Fibroblast of skin of left quadriceps (primary cell): ENCODE results near the gene PHYHIPL.

Experiments used
- DNase-seq, 2 experiments: peaks; one replicate each; pipeline ENCODE4 v3.0.0-alpha.2; 2013; ENCODE audit warnings: low read depth in 2 of 2

Gene PHYHIPL

DNA sequence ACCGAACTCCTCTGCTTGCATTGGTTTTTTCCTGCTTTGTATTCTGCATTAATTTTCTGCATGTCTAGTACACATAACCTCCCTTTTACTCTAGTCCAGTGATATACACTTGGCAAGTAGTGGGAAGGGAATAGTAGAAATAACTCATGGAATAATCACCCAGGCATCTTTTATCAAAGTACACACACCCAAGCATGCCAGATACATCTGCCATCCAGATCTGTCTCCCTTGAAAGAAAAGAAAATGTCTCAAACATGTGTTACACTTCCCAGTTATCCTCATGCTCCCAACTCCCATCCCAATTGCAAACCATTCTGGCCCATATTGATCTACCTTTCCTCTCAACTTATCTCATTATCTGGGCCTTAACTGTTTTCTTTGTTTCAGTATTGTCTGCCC lies 79.0 kb downstream of the PHYHIPL start:
- no peak for DNase-seq

DNA sequence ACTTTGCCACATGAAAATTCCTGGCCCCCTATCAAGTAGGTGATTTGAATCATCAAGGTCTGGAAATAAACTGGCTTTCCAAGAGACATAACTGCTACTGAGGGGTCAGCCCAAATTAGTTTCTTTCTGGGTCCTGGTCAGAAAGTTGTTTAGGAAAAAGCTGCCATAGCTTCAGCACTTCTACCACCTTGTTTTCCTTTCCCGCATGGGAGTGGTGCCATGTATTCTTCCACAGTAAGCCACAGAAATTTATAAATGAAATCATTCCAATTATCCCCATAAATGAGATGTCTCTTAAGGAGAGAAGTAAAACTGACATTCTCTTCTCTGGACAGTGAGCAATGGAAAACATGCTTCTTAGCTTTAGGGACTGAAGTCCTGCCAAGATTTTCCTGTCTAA lies 80.8 kb downstream of the PHYHIPL start:
- DNase-seq = no peak

DNA sequence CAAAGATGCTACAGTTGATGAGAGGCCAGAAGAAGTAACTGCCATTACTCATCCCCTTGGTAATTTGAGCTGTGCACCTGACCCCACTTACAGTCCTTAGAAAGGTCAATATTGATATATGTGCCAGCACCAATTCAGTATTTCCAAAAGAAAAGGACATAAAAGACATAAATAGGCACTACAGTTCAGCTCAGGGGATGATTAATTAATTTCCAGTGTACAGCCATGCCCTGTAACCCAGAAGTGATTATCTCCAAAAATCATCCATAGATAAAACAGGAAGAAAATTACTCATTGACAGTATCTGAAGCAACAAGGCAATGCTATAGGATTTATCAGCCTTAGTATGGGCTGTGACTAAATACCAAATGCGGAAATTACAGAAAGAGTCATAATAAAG lies 82.4 kb downstream of the PHYHIPL start:
- DNase-seq = no peak

DNA sequence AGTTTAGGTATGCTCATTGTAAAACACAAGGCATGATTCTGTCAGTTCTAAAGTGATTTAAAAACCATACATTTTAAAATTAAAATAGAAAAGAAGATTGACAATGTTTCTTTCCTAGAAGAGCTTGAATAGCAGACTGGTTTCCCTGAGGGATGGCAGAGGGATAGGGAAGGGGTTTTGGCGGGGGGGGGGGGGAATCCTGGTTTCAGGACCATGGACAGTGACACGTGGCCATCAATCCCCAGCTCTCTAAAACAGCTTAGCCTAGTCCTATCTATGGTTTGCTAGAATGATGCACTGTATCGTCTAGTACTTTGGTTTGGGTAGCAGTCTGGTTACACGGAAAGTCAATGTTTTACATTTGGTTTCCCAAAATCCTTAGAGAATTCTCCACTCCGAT lies 88.7 kb downstream of the PHYHIPL start:
- no peak for DNase-seq

DNA sequence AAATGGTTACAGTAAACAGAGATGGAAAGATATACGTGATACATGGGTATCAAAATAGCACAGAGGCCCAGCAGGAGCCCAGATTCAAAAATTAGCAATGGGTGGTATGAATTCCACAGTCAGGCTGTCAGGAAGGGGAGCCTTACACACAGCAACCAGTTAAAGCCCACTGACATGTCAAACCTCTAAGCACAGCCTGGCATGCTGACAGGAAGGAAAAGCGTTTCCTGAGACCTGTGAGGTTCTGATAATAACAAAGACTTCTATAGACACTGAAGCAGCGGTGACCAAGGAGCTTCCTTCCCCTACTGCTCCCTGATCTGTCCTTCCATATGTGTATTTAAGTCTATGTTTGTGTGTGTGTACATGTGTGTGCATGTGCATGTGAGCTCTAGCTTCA lies 89.9 kb downstream of the PHYHIPL start:
- no peak for DNase-seq

DNA sequence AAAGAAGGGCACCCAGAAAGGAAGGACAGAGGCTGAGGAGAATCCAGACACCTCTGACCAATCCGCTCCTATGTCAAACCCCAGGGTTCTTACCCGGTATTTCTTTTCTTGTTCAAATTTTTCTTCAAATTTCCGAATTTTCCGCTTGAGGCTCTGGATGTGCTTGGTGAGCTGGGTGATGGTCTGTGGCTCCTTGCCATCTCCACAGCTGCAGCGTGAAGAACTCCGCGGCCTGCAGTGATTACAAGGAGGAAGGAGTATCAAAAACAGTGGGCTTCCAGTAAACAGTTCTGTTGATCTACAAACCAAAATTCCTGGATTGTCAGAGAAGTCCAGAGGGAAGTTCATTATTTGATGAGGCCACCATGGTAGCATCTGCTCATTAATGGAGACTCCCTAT lies 92.0 kb downstream of the PHYHIPL start:
- DNase-seq = no peak

DNA sequence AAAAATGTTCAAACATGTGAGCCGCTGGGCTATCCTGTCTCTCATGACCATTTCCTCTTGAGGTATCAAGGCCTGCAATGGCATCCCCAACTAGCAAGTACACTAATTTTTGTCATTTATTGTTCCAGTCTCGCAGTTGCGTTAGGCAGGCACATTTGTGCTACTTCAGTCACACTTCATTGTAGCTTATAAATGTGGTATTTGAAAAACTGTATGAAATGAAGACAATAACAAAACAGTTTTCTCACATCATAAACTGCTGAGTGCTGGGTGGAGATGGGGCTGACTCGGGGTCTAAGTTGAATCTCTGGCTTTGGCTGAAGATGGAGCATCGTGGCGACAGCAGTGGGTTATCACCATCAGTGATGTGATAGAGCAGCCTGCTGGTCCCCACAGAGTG lies 93.2 kb downstream of the PHYHIPL start:
- DNase-seq = no peak

DNA sequence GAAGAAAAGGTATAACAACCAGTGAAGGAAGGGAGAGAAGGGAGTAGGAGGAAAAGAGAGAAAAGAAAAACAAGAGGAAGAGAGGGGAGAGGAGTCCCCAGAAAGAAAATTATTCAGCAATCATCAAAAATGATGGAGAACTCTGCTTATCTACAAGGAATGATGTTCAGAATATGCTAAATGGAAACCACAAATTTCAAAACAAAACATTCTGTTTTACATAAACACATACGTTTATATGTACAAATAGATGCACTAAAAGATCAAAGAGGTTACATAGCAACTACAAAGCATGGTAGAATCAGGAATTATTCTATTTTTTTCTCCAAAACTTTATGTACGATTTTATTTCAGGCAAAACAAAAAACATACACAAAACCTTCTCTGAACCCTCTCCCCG lies 94.0 kb downstream of the PHYHIPL start:
- no peak for DNase-seq

DNA sequence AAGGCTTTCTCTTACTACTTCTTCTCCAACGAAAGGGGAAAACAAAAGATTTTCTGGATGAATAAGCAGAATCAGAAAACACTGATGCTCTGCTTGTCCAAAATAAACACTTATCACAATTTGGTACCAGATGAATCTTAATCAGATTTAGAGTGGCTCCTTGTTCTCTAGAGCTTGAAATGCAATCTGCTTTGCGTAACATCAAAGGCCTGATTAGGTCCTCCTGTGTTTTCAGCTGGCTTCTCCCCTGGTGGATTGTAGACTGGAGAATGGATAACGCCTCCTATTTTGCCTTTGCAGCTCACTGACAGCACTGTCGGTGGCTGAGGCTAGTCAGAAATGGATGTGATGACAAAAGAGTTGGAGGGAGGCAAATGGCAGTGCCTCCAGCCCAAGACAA lies 94.7 kb downstream of the PHYHIPL start:
- DNase-seq = no peak

DNA sequence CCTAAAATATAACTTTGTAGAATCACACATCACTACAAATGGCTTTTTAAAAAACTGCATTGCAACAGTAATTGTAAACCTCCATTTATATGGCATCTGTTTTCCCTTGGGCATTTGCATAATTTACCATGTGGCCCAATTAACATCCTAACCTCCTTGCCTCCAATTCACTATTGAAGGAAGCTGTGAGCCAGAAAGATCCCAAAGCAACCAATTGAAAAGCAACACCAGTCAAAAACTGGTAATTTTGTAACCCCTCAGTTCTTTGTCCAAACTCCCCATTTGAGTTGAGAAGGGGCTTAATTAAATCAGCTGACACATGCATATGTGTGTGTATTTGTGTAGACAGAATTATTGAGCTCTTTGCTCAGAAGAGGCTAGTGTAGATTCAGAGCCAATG lies 95.6 kb downstream of the PHYHIPL start:
- DNase-seq = no peak

DNA sequence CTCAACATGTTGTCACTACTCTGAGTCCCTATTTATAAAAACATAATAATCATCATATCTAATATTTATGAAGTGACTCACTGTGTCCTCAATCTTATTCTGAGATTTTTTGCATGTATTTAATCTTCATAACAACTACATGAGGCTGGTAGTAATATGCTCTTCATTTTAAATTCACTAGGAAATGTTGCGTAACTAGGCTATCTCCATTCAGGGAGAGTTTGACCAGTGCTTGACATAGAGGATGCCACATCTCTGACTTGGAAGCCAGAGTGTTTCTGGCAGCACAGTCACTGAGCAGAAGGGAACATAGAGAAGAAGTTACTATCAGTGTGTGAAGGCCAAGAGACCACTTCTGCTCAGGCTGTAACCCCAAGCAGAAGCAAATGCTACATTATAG lies 97.0 kb downstream of the PHYHIPL start:
- DNase-seq = no peak

DNA sequence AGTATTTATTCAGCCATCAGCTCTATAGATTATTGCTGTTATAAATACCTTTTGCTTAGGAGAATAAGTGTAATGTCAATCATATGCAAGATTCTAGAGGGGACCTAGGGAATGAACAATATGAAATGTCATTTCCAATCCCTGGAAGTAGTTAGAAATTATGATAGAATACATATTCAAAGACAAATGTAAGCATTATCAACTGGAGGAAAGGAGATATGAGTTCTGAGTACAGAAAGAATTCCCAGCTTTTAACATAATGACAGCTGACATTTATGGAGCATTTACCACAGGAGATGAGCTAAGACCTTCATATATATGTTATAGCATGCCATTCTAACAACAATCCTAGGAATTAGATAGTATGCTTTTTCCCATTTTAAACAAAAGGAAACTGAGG lies 99.7 kb downstream of the PHYHIPL start:
- no peak for DNase-seq

DNA sequence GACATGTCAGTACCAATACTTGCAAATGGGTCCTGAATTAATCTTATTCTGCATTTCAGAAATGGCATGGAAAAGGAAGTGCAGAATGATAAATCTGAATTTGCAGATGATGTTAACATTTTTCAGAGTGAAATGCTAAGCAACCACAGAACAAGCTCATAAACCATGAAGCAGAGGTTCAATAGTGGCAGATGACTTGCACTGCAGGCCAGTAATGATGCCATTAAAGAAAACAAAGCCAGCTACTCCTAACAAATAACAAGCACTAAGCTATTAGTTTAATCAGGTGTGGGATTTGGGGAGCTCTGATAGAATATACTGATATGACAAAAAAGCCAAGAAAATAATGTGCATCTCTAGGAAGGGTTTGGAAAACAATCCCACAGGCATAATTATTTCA lies 100.5 kb downstream of the PHYHIPL start:
- no peak for DNase-seq

DNA sequence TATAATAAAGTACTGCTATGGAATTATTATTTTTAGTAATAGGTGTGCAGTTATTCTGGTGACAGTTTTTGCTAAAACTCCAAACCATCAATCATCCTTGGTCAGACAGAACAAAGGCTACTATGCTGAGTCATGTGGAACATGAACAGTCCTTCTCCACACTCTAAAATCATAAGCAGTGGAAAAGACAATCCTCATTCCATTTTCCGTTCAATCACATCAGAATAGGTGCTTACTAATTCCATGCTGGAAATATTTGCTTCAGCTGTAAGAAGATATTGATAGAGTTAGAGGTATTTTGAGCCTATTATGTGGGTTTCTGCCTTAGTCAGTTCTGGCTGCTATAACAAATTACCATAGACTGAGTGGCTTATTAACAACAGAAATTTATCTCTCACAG lies 103.0 kb downstream of the PHYHIPL start:
- DNase-seq = no peak

DNA sequence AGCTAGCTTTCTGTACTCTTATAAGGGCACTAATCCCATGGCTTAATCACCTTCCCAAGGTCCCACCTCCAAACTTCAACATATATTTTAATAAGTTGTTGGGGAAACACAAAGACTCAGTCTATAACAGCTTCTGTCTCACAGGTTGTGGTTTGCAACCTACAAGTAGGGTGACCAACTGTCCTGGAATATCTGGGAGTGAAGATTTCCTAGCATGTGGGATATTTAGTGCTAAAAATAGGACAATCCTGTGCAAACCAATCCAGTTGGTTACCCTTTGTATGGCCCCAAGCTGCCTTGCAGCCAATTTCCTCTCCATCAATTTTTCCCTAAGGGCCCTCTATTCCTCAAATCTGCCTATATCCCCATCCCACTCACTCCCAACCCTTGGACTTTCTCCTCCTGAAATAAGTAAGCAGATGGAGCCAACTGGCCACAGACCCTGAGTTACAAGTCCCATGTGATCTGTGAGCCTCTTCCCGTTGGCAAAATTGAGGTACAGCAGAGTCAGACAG lies 103.6 kb downstream of the PHYHIPL start:
- no peak for DNase-seq

DNA sequence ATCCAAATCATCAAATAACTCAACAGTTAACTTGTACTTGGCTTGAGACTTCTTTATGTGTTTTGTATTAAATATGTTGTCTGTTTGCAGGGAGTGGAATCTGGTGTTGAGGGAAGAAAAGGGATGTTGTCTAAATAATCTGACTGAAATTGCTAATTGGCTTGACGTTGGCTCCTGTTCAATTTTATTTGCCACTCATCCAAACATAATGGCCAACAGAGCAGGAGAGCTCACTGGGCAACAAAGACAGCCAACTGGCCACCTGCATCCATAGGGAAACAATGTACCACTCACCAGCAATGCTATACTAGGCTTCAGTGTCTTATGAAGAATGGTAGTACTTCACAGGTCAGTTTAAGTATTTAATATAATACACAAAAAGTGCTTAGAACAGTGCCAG lies 105.4 kb downstream of the PHYHIPL start:
- no peak for DNase-seq

DNA sequence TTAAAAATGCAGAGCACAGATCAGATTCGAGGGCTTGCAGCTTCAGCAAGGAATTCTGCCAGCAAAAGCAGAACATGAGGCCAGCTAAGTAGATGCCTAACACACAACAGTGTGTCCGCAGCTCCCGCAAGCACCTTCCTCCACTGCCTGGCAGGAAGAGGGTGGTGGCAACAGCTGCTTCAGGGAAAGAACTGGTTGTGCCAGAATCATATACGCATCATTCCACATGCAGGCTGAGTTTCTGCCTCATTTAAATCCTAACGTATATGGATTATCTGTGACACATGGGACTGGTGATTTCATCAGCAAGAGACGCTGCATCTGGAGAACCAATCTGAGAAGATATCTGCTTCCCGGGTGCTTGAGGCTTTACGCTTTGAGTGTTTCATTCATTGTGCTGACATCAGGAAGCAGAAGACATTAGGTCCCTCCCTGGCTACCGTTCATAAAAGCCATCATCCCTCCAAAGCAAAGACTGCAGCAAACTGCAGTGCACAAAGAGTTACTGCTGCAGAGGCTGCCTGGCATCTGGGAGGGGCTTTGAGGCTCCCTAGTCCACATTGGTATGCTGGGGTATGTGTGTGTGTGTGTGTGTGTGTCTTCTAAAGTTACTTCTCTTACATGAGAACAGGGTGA lies 107.1 kb downstream of the PHYHIPL start:
- DNase-seq = no peak

DNA sequence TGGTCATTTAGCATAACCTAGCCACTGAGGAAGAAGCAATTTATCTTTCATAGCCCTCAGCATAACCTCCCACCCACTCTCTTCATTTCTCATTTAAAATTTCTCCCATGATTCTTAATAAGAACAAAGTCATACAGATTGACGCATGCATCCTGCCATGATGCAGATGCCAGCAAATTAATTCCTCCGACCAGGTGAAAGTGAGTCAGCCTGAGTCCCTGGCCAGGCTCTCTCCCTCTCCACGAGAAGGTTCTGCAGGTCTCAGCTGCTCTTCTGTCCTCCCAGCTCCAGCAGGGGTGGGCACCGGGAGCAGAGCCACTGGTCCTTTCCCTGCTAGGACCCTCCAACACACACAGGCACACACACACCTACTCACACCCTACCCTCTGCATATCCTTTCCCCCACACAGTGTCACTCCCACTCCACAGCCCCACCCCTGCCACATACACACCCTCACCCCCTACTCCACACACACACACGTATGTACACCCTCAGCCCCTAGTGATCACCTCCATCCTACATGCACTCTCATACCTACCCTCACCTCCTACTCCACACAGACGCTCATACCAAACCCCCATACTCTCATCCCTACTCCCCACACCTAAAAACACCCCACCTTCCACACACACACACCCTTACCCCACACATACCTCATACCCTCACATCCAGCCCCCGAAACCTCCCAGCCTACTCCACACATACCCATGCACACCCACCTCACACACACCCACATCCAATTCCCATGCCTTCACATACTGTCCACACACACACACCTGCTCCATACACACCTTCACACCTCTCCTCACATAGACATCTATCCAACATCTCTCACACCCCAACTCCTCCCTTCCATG lies 107.9 kb downstream of the PHYHIPL start:
- no peak for DNase-seq

DNA sequence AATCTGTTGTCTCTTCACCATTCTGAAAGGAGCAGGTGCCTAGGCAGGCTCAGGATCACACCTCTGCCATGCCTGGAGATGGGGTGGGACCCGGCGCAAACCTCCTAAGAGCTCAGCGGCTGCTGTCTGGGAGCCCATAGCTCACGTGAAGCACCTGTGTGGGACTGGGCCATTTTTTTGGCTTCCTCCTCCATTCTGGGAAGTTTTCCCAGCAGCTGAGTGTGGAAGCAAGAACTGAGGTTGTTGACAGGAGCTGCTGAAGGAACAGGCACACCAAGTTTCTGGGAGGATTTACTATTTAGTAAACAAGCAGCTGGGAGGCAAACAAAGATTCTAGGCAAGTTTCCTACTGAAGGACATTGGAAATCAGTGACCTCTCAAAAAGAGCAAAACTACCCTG lies 108.6 kb downstream of the PHYHIPL start:
- no peak for DNase-seq

DNA sequence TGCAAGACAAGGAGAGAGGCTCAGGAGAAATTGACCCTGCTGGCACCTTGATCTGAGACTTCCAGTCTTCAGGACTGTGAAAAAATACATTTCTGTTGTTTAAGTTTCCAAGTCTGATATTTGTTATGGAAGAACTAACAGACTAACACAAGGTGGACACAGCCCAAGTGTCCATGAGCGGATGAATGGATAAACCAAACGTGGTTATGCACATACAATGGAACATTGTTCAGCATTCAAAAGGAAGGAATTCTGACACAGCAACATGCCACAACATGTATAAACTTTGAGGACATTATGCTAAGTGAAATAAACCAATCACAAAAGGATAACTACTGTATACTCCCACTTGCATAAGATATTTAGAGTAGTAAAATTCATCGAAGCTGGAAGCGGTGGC lies 109.4 kb downstream of the PHYHIPL start:
- no peak for DNase-seq

DNA sequence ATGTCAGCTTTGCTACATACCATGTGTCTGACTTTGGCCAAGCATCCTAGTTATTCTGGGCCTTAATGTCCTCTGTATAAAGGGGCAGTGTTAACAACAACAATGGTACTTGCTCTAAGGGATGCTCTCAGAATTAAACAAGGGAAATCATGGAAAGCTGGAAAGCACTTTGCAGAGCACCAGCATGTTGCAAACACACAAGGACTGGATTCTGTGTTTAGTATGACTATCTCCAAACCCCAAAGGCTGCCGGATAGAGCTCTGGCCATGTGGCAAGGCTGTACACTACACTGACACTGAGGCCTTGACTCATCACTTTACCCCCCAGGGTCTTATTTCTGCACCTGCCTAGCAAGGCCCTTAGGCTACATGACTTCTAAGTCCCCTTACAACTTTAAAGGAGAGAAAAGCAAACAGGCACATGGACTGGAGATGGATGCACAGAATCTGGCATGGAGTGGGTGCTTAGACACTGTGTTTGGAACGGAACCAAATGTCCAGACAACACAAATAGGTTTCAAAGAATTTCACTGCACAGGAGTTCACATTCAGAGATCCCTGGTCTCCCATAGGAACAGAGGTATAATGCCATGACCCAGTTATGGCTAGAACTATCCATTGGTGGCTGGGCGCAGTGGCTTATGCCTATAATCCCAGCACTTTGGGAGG lies 111.3 kb downstream of the PHYHIPL start:
- no peak for DNase-seq

DNA sequence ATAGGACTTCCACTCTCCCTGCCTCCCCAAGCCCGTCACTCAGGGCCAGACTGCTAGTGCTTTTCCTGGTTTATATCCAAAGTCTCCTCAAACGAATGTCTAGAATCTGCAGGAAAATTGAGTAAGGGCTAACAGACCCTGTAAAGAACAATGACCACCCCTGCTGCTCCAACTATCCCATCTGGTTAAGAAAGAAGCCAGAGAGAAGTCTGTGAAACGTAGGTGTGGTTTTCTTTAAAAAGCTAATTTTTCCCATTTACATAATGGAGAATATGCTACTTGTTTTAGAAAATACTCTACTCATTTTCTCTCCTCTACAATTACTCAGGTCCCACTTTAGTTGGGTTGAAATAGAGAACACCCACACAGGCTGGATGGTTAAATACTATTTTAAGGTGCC lies 113.4 kb downstream of the PHYHIPL start:
- DNase-seq = no peak

DNA sequence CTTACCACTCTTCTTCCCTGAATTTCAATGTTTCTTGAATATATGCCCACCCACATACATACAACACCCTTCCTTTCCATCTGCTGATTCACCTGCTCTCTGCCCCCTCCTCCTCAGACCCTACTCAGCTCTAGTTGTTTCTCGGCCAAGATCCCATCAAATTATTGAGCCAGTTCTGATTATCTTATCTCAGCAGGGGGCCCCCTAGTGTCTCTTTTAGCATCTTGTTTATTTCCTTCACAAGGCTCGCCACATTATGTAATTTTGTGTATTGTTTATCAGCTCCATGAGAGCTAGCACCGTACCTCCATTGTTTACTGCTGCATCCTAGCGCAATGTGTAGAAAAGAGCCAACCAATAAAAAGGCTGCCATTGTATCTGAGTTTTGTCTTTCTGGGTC lies 114.0 kb downstream of the PHYHIPL start:
- no peak for DNase-seq
